Measurements from ENCODE around the gene RIMBP2.

The RIMBP2 gene

GRCh38 chr12:130621696-130622298 lies 94.3 kb downstream of the RIMBP2 start:
- DNase-seq: no peak

- DNase-seq: no peak
Observed at GRCh38 chr12:130620756-130621155, 95.3 kb downstream of the RIMBP2 start.

GRCh38 chr12:130620281-130620680 lies 95.8 kb downstream of the RIMBP2 start:
- DNase-seq: no peak

- no peak for DNase-seq
Observed at GRCh38 chr12:130619385-130620001, 96.6 kb downstream of the RIMBP2 start.

- no peak for DNase-seq
Observed at GRCh38 chr12:130617219-130617618, 98.9 kb downstream of the RIMBP2 start.

GRCh38 chr12:130615861-130616345 lies 100.2 kb downstream of the RIMBP2 start:
- DNase-seq: no peak

- DNase-seq: no peak
Observed at GRCh38 chr12:130614530-130614905, 101.6 kb downstream of the RIMBP2 start.

- no peak for DNase-seq
Observed at GRCh38 chr12:130613831-130614529, 102.1 kb downstream of the RIMBP2 start.

GRCh38 chr12:130613131-130613530 lies 103.0 kb downstream of the RIMBP2 start:
- DNase-seq: no peak

GRCh38 chr12:130611026-130611905 lies 104.8 kb downstream of the RIMBP2 start:
- no peak for DNase-seq

- no peak for DNase-seq
Observed at GRCh38 chr12:130609966-130610365, 106.1 kb downstream of the RIMBP2 start.

- no peak for DNase-seq
Observed at GRCh38 chr12:130608831-130609230, 107.3 kb downstream of the RIMBP2 start.

GRCh38 chr12:130608132-130608531 lies 108.0 kb downstream of the RIMBP2 start:
- no peak for DNase-seq

GRCh38 chr12:130606231-130606630 lies 109.9 kb downstream of the RIMBP2 start:
- no peak for DNase-seq

- DNase-seq: no peak
Observed at GRCh38 chr12:130603396-130603965, 112.6 kb downstream of the RIMBP2 start.

GRCh38 chr12:130602251-130602650 lies 113.8 kb downstream of the RIMBP2 start:
- no peak for DNase-seq

GRCh38 chr12:130601327-130601726 lies 114.8 kb downstream of the RIMBP2 start:
- DNase-seq: no peak

- DNase-seq: no peak
Observed at GRCh38 chr12:130596241-130596640, 119.9 kb downstream of the RIMBP2 start.

GRCh38 chr12:130595566-130595965 lies 120.5 kb downstream of the RIMBP2 start:
- peak; percentile 56 for DNase-seq

GRCh38 chr12:130593056-130593455 lies 123.0 kb downstream of the RIMBP2 start:
- no peak for DNase-seq

GRCh38 chr12:130592641-130593040 lies 123.5 kb downstream of the RIMBP2 start:
- DNase-seq: no peak

- no peak for DNase-seq
Observed at GRCh38 chr12:130591736-130592135, 124.4 kb downstream of the RIMBP2 start.

- DNase-seq: no peak
Observed at GRCh38 chr12:130590685-130591084, 125.4 kb downstream of the RIMBP2 start.

Measured in NCI-H2171 treated with DMSO at 0.1 percent for 48 hours (cell line).